Liver (tissue), 9 donors: ENCODE measurements around the gene CLDN15. TPM values are rescaled to one million over a fixed set of nuclear protein-coding genes. Genes with fewer than 3 reads are reported as not detected.
"Not testable (repeated sequence)": the region's sequence is repeated elsewhere in the genome, so short reads cannot be mapped to it uniquely, and the experiment has no call there.

ENCODE experiments used
- DNase-seq: peaks from one replicate; pipeline ENCODE4 v3.0.0-alpha.2; 2017; ENCODE audit warnings: low spot score
- H3K27ac ChIP-seq, 2 donors: one replicate each; pipeline ENCODE4 v1.7.0; 2013; ENCODE audit warnings: inconsistent platforms in 2 of 2, low read length in 2 of 2, control low read depth in 1 of 2, low read depth in 1 of 2, mild to moderate bottlenecking in 1 of 2
- H3K27me3 ChIP-seq, 4 donors: one replicate each; pipeline versions ENCODE4 v1.6.1 to v1.7.0; 2013; ENCODE audit warnings: low read length in 3 of 4, inconsistent platforms in 1 of 4, mild to moderate bottlenecking in 1 of 4, moderate library complexity in 1 of 4; ENCODE audit not compliant: control insufficient read depth in 4 of 4, insufficient read depth in 4 of 4
- H3K36me3 ChIP-seq, 4 donors: one replicate each; pipeline versions ENCODE4 v1.6.1 to v1.7.0; 2013; ENCODE audit warnings: low read length in 3 of 4, mild to moderate bottlenecking in 3 of 4, low read depth in 1 of 4, moderate library complexity in 1 of 4; ENCODE audit not compliant: control insufficient read depth in 4 of 4, insufficient read depth in 3 of 4
- H3K4me1 ChIP-seq, 4 donors: one replicate each; pipeline versions ENCODE4 v1.6.1 to v1.7.0; 2013; ENCODE audit warnings: low read length in 3 of 4, mild to moderate bottlenecking in 3 of 4, moderate library complexity in 1 of 4; ENCODE audit not compliant: control insufficient read depth in 4 of 4, insufficient read depth in 4 of 4
- H3K4me3 ChIP-seq, 3 donors: one replicate each; pipeline versions ENCODE4 v1.6.1 to v1.7.0; 2013; ENCODE audit warnings: low read length in 3 of 3, control low read depth in 1 of 3, low read depth in 1 of 3, mild to moderate bottlenecking in 1 of 3
- H3K9ac ChIP-seq, 2 donors: one replicate each; pipeline ENCODE4 v1.7.0; 2013; ENCODE audit warnings: low read length in 2 of 2, mild to moderate bottlenecking in 2 of 2, moderate library complexity in 2 of 2, control low read depth in 1 of 2, low read depth in 1 of 2
- H3K9me3 ChIP-seq, 4 donors: one replicate each; pipeline versions ENCODE4 v1.6.1 to v1.7.0; 2013; ENCODE audit warnings: low read length in 3 of 4; ENCODE audit not compliant: control insufficient read depth in 4 of 4
- EGR1 ChIP-seq, 2 donors: IDR thresholded peaks; 2 replicates each; pipeline ENCODE4 v1.6.1; 2016 to 2018; ENCODE audit warnings: antibody characterized with exemption in 2 of 2, low read depth in 2 of 2
- FOXA1 ChIP-seq: IDR thresholded peaks from 2 replicates; pipeline ENCODE4 v1.6.1; 2016; ENCODE audit warnings: antibody characterized with exemption
- FOXA2 ChIP-seq: IDR thresholded peaks from 2 replicates; pipeline ENCODE4 v1.6.1; 2016; ENCODE audit warnings: antibody characterized with exemption
- GABPA ChIP-seq, 2 donors: IDR thresholded peaks in 1 of 2; conservative IDR thresholded peaks in 1 of 2; 2 replicates each; pipeline ENCODE4 v1.6.1; 2016; ENCODE audit warnings: antibody characterized with exemption in 2 of 2, mild to moderate bottlenecking in 1 of 2, moderate library complexity in 1 of 2
- HNF4A ChIP-seq, 2 donors: conservative IDR thresholded peaks; 2 replicates each; pipeline ENCODE4 v1.6.1; 2016; ENCODE audit warnings: antibody characterized with exemption in 2 of 2, mild to moderate bottlenecking in 2 of 2
- HNF4G ChIP-seq: IDR thresholded peaks from 2 replicates; pipeline ENCODE4 v1.6.1; 2016; ENCODE audit warnings: antibody characterized with exemption
- JUND ChIP-seq, 2 donors: IDR thresholded peaks; 2 replicates each; pipeline ENCODE4 v1.6.1; 2016; ENCODE audit warnings: antibody characterized with exemption in 2 of 2
- RAD21 ChIP-seq, 2 donors: IDR thresholded peaks; 2 replicates each; pipeline ENCODE4 v1.6.1; 2016; ENCODE audit warnings: antibody characterized with exemption in 2 of 2, mild to moderate bottlenecking in 2 of 2
- RXRA ChIP-seq, 2 donors: IDR thresholded peaks; 2 replicates each; pipeline ENCODE4 v1.6.1; 2017 to 2018; ENCODE audit warnings: antibody characterized with exemption in 2 of 2, mild to moderate bottlenecking in 1 of 2
- SP1 ChIP-seq: IDR thresholded peaks from 2 replicates; pipeline ENCODE4 v1.6.1; 2018; ENCODE audit warnings: antibody characterized with exemption, mild to moderate bottlenecking
- TAF1 ChIP-seq: conservative IDR thresholded peaks from 2 replicates; pipeline ENCODE4 v1.6.1; 2016; ENCODE audit warnings: antibody characterized with exemption, mild to moderate bottlenecking
- YY1 ChIP-seq: IDR thresholded peaks from 2 replicates; pipeline ENCODE4 v1.6.1; 2016; ENCODE audit warnings: antibody characterized with exemption, mild to moderate bottlenecking
- WGBS: extraction: QIAGEN DNeasy Blood & Tissue Kit; methylation state at CpG from one replicate; pipeline ENCODE4 v1.1.7; 2013; 5-methylcytosine and 5-hydroxymethylcytosine counted together
- polyA plus RNA-seq, 2 donors: library from polyadenylated mRNA; stranded (reverse) in 1 of 2; unstranded in 1 of 2; fragments of 200-250 nt in 1 of 2; fragments of >200 nt in 1 of 2; fragmentation: Nextera tagmentation in 1 of 2; extraction: Ambion mirVana in 1 of 2; gene quantifications; one replicate each; pipeline versions ENCODE4 v1.2.1 to v1.2.3, GENCODE V29; 2013 to 2015
- total RNA-seq, 2 donors: library from RNA; depleted of rRNA; stranded (reverse); fragments of >200 nt; gene quantifications; one replicate each; pipeline ENCODE4 v1.2.3, GENCODE V29; 2014
- TF ChIP-seq, protein P1 (sequence below): IDR thresholded peaks from 2 replicates; pipeline ENCODE4 v1.6.1; 2016; ENCODE audit warnings: antibody characterized with exemption
- TF ChIP-seq, protein P2 (sequence below): IDR thresholded peaks from 2 replicates; pipeline ENCODE4 v1.6.1; 2016; ENCODE audit warnings: antibody characterized with exemption
- TF ChIP-seq, protein P3 (sequence below): IDR thresholded peaks from 2 replicates; pipeline ENCODE4 v1.6.1; 2016; ENCODE audit warnings: antibody characterized with exemption
- TF ChIP-seq, protein P4 (sequence below): IDR thresholded peaks from 2 replicates; pipeline ENCODE4 v1.6.1; 2016; ENCODE audit warnings: antibody characterized with exemption, mild to moderate bottlenecking
- donor health status: healthy.
- donor health status: healthy.
- donor health status: healthy.
- donor health status: healthy.
- donor health status: healthy.

Gene CLDN15
- total and polyA plus RNA-seq, 4 donors: 3.7 to 12.4 (median 4.6) TPM

GRCh38 chr7:101255796-101256195 is 18.2 kb upstream of the CLDN15 start:
- no peak overlapping the region for H3K9ac ChIP-seq
- 80% methylated on average over 4 of the region's 4 CpGs for WGBS
- no peaks in the 10 kb centered on the region for H3K9me3 ChIP-seq
- no peak overlapping the region for H3K27ac ChIP-seq
- TF ChIP-seq, protein P1, sequence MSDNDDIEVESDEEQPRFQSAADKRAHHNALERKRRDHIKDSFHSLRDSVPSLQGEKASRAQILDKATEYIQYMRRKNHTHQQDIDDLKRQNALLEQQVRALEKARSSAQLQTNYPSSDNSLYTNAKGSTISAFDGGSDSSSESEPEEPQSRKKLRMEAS: no peak
- TF ChIP-seq HNF4G (no peak), RAD21 (IDR thresholded peaks at IDR 0.05) (no peak)
- no peak for DNase-seq
- no peaks in the 10 kb centered on the region for H3K27me3 ChIP-seq
- peaks cover 0 to 14% (median 9%) of the 10 kb centered on the region in 4 donors for H3K4me1 ChIP-seq
- no peak overlapping the region for H3K4me3 ChIP-seq
- H3K36me3 ChIP-seq: no peaks in the 10 kb centered on the region

DNA sequence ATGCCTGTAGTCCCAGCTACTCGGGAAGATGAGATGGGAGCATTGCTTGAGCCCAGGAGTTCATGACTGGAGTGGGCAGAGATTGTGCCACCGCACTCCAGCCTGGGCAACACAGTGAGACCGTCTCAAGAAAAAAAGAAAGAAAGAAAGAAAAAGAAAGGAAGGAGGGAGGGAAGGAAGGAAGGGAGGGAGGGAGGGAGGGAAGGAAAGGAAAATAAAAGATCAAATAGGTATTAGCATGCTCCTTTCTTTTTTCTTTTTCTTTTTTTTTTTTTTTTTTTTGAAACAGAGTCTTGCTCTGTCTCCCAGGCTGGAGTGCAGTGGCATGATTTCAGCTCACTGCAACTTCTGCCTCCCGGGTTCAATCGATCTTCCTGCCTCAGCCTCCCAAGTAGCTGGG is 15.6 kb upstream of the CLDN15 start:
- not testable (repeated sequence) for H3K9ac ChIP-seq, H3K27me3 ChIP-seq, H3K9me3 ChIP-seq, DNase-seq, H3K27ac ChIP-seq, H3K4me3 ChIP-seq, H3K36me3 ChIP-seq
- peaks cover 0 to 20% (median 12%) of the 10 kb centered on the region in 4 donors for H3K4me1 ChIP-seq
- 92% methylated on average over 5 of the region's 5 CpGs for WGBS

DNA sequence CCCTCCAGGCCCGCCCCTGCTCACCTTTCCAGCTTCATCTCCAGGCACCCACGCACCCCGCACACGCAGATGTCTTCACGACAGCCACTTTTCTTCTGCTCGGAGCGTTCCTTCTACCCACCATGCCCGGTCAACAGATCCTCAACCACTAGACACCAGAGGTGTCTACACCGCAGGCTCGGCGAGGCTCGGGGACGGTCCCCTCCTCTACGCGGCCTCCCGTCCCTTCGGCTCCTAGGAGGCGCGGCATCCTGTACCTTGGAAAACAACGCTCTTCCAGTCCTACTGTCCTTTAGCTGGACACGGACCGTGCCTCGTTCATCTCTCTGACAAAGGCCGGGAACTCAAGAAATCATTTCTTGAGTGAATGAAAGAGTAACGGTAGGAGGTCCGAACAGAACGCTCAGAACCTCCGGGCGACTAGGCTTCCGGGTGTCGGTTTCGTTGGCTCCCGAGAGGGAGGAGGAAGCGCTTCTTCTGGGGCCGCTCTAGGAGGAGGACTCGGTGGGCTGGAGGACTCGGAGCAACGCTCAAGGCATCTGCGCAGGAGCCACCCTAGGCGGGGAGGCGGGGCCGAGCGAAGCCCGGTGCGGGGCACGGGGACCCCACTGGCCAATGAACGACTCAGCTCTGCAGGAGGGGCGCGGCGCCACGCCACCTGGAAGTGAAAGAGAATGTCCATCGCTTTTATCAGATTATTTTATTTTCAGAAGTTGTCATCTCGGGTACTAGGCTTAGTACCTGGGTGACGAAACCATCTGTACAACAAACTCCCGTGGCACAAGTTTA is 14.5 kb upstream of the CLDN15 start:
- H3K4me1 ChIP-seq: peaks cover 0 to 20% (median 12%) of the 10 kb centered on the region in 4 donors
- peak; percentile 98 for DNase-seq

More for the DNA sequence above, 14.5 kb upstream of the CLDN15 start:
- under 1% methylated on average over 55 of the region's 55 CpGs for WGBS
- peaks cover 0 to 5% (median 1%) of the 10 kb centered on the region in 4 donors for H3K36me3 ChIP-seq
- H3K9me3 ChIP-seq: no peaks in the 10 kb centered on the region
- H3K27ac ChIP-seq: peak overlapping the region; percentile 65 to 72
- TF ChIP-seq, protein P1: peak; percentile 43
- TF ChIP-seq YY1 (peak; percentile 71), JUND (IDR thresholded peaks at IDR 0.05) (no peak), FOXA1 (no peak), RXRA (IDR thresholded peaks at IDR 0.05) (no peak), RAD21 (IDR thresholded peaks at IDR 0.05) (peak in 1 of 2 donors; percentile 50), GABPA (IDR thresholded peaks at IDR 0.05 in 1 of 2, conservative IDR thresholded peaks at IDR 0.05 in 1 of 2) (peak; percentile 53 to 89), FOXA2 (no peak), HNF4A (conservative IDR thresholded peaks at IDR 0.05) (peak in 1 of 2 donors; percentile 28), EGR1 (IDR thresholded peaks at IDR 0.05; ENCODE audit: low read depth in 2 of 2) (peak in 1 of 2 donors; percentile 44), SP1 (peak; percentile 72), TAF1 (peak; percentile 18), HNF4G (no peak)
- TF ChIP-seq, protein P2, sequence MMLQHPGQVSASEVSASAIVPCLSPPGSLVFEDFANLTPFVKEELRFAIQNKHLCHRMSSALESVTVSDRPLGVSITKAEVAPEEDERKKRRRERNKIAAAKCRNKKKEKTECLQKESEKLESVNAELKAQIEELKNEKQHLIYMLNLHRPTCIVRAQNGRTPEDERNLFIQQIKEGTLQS: peak; percentile 37
- TF ChIP-seq, protein P3, sequence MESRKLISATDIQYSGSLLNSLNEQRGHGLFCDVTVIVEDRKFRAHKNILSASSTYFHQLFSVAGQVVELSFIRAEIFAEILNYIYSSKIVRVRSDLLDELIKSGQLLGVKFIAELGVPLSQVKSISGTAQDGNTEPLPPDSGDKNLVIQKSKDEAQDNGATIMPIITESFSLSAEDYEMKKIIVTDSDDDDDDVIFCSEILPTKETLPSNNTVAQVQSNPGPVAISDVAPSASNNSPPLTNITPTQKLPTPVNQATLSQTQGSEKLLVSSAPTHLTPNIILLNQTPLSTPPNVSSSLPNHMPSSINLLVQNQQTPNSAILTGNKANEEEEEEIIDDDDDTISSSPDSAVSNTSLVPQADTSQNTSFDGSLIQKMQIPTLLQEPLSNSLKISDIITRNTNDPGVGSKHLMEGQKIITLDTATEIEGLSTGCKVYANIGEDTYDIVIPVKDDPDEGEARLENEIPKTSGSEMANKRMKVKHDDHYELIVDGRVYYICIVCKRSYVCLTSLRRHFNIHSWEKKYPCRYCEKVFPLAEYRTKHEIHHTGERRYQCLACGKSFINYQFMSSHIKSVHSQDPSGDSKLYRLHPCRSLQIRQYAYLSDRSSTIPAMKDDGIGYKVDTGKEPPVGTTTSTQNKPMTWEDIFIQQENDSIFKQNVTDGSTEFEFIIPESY: peak; percentile 51
- TF ChIP-seq, protein P4, sequence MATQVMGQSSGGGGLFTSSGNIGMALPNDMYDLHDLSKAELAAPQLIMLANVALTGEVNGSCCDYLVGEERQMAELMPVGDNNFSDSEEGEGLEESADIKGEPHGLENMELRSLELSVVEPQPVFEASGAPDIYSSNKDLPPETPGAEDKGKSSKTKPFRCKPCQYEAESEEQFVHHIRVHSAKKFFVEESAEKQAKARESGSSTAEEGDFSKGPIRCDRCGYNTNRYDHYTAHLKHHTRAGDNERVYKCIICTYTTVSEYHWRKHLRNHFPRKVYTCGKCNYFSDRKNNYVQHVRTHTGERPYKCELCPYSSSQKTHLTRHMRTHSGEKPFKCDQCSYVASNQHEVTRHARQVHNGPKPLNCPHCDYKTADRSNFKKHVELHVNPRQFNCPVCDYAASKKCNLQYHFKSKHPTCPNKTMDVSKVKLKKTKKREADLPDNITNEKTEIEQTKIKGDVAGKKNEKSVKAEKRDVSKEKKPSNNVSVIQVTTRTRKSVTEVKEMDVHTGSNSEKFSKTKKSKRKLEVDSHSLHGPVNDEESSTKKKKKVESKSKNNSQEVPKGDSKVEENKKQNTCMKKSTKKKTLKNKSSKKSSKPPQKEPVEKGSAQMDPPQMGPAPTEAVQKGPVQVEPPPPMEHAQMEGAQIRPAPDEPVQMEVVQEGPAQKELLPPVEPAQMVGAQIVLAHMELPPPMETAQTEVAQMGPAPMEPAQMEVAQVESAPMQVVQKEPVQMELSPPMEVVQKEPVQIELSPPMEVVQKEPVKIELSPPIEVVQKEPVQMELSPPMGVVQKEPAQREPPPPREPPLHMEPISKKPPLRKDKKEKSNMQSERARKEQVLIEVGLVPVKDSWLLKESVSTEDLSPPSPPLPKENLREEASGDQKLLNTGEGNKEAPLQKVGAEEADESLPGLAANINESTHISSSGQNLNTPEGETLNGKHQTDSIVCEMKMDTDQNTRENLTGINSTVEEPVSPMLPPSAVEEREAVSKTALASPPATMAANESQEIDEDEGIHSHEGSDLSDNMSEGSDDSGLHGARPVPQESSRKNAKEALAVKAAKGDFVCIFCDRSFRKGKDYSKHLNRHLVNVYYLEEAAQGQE: peak; percentile 50
- H3K9ac ChIP-seq: peak overlapping the region; percentile 62 to 70
- no peaks in the 10 kb centered on the region for H3K27me3 ChIP-seq
- H3K4me3 ChIP-seq: peak overlapping the region; percentile 64 to 98 (median 79)
